HG03565 (cell line): ENCODE data around the gene FRG2C.
"Not testable (repeated sequence)": the region's sequence is repeated elsewhere in the genome, so short reads cannot be mapped to it uniquely, and the experiment has no call there.

Experiments
- ATAC-seq: cut with Tn5 transposase; IDR thresholded peaks from one replicate; pipeline ENCODE4 v1.9.1; 2021; ENCODE audit warnings: mild to moderate bottlenecking, moderate library complexity; ENCODE audit not compliant: unreplicated experiment

Gene FRG2C

DNA sequence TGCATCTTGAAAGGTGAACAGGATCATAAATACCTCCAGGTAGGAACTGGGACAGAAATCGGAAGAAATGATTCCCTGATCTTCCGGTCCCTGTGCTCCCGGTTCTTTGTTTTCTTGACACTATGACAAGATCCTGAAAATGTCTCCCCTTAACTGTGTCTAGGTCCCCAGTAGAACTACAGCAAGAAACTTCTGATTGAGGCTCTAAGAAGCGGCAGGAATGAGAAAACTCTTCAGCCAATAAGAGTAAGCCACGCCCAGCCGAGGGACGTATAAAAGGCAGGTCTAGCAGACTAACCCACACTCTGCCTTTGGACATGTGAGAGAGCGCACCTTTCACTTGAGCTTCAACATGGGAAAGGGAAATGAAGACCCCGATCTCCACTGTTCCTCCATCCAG, at the start of gene FRG2C:
TSS of gene FRG2C (plus strand) at position 301 of the 400 bp plus-strand sequence. CDS start at position 353, 52 bp downstream.
- not testable (repeated sequence) for ATAC-seq

DNA sequence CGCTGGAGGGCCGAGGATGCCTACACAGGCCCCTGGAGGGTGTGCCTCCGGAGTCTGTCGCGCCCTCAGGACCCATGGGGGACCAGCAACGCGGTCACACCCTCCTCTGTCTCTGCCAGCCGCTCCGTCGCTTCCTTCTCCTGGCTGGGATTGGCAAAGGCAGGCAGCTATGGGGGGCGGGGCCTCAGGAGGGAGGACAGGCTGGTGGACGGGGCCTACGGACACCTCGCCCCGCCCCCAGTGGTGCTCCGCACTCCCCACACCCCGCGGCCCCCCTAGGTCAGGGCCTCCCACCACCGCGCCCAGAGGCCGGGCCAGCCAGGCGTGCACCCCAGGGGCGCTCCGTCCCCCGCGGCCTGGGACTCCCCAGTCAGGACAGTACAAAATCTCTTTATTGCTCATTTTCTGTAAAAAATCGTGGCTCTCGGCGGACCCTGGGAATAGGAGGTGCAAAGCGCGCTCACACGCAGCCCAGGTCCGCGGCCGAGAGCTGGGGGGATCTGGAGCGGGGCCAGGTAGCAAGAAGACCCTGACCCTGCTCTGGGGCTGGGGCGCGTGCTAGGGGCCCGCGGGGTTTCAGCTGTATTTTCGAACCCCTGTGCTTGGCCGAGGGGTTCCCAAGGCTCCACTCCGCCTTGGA, 45.3 kb upstream of the FRG2C start:
- ATAC-seq = not testable (repeated sequence)

DNA sequence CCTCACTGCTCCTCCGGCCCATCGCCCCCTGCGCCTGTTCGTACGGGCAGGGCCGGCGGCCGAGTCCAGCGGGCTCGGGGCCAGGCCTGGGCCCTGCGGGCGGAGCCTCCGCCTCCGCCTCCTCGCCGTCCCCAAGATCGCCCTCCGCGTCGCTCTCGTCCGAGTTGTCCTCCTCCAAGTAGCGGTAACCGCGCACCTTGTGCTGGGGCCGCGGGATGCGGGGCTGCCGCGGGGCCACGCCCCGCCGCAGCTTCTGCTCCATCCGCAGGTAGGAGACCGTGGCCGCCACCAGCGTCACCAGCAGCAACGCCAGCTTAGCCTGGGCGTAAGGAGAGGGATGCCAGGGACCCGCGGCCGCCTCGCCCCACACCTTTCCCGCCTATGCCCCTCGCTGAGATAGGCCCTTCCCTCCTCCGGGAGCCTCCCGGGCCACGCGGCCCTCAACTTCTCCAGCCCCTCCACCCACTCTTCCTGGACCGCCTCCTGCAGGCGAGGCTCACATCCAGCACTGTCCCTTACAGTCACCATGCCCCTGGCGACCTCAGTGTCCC, 44.6 kb upstream of the FRG2C start:
- not testable (repeated sequence) for ATAC-seq

DNA sequence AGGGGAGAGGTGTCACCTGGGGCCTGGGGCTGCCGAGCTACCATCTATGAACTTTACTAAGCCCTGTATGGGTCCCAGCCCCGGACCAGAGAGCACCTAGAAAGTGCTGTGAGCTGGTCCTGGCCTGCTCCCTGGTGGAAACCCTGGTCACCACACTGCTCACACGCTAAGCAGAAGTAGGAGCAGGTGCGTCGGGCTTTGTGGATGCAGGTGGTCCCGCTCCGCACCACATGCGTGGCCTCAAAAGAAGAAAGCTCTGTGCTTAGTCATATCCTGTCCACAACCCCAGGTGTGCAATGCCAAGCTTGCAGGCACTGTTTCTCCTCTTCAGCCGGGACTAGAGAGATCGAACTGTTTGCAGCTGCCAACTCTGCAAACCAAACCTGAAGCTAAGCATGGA, 42.4 kb upstream of the FRG2C start:
- not testable (repeated sequence) for ATAC-seq

DNA sequence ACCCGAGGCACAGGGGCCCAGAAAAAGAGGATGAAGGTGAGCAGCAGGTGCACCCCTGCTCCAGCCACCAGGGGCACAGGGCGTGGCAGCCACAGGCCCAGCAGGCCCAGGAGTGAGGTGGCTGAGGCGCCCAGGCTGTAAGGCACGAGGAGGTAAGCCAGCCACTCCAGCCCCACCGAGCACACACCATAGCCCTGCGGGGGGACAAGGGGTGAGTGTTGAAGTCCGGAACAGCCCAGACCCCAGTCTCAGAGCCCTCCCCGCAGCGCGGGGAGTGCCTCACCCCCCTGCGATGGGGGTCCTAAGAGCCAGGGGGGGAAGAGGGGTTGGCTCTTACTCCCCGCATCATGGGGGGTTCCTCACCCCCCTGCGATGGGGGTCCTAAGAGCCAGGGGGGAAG, 40.5 kb upstream of the FRG2C start:
- ATAC-seq = not testable (repeated sequence)

DNA sequence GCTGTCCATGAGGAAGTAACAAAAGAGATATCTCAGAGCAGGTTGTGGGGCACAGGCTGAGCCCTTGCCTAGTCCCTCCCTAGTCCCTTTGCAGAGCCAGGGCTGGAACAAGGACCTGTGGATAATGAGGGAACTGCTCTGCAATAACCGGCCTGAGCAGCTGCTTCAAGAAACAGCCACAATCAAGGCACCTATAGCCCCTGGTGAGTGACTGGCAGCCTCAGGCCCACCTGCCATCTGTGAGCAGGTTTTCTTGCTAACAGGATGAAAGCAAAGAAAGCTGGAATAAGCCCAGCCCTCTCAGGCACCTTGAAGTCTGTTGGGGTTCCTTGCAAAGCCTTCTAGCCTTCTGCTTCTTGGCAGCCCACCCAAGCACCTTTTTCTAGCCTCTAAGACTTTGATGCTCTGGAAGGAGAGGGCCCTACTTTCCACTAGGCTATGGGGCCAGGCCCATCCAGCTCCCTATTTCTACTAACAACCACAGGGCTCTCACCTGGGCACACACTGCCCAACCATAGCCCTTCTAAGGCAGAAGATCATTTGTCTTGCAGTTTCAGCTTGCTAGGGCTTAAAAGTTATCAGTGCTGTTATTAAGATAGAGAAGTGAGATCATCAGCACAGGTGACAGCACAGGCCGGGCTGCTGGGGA, 33.1 kb upstream of the FRG2C start:
- not testable (repeated sequence) for ATAC-seq

DNA sequence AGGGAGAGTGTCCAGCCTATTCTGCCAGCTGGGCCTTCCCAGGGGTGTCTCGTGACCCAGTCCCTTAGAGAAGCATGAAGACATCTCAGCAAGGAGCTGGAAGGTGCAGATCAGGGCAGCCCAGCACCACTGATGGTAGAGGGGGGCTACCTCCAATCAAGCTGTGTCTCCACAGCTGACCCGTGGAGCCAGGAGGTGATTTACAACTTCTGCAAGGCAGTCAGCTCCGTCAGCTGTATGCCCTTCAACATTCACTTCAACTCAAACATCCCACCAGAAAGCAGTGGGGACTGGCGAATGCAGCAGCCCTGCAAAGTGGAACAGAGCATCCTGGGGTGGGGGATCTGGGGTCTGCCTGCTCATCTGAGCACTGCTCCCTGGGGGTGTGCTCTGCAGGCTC, 32.6 kb upstream of the FRG2C start:
- no peak for ATAC-seq

DNA sequence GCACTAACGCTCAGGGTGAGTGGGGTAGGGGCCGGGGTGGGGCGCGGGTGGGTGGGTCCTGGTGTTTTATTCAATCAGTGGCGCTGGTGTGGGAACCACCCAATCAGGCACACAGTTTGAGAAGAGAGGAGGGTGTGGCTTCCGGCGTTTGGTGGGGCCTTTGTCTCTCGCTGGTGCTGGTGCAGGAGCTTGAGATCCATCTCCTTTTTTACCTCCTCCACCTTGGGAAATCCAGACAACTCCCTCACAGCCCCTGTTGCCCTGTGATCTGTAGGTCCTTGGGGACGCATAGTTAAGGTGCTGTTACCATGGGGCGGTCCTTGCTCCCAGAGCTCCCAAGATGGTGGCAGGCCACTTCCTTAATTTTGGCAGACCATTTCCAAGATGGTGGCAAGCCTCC, 25.2 kb upstream of the FRG2C start:
- not testable (repeated sequence) for ATAC-seq

DNA sequence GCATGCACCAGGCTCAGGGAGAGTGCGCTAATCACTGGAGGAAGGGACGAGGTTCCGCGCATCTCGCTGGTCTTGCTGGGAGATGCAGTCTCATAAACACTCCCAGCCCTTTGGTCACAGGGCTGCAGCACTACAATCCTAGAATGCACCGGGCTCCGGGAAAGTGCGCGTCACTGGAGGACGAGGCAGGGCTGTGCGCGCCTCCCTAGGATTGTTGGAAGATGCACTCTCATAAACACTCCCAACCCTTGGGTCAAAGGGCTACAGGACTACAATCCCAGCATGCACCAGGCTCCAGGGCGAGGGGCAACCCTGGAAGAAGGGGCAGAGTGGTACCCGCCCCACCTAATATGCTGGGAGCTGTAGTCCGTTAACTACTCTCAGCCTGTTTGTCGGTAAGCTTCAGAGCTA, 23.0 kb upstream of the FRG2C start:
- not testable (repeated sequence) for ATAC-seq

DNA sequence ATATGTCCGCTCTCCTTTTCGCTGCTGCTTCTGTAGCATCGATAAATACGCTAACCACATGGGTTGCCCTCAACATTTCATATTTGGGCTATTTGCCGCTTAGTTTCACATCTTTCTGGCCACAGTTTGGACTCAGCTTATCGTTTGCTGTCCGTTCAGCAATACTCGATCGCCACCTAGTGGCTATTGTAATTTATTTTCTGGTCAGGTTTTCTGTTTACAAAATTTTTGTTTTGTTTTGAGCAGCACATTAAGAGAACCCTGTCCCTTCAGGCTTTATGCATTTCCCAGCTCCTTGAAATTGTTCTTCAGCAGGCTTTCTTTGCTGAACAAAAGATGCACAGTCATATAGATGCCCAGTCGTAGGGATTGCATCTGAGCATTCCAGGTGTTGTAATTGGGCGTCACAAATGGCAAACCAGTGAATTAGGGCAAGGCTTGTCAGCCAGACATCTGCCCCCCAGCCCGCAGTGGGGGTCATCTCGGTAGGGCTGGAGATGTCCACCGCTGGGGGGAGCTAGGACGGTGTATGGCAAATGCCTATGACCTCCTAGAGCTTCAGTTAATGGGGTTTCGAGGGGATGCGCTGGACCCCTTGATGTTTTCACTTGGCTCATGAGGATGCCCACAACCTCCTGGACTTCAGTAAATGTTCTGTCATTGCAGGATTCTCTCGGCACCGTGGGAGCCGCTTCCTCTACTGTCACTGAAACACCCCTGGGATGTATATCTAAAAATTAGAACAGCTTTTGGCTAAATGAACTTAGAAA, 20.9 kb upstream of the FRG2C start:
- ATAC-seq = not testable (repeated sequence)

DNA sequence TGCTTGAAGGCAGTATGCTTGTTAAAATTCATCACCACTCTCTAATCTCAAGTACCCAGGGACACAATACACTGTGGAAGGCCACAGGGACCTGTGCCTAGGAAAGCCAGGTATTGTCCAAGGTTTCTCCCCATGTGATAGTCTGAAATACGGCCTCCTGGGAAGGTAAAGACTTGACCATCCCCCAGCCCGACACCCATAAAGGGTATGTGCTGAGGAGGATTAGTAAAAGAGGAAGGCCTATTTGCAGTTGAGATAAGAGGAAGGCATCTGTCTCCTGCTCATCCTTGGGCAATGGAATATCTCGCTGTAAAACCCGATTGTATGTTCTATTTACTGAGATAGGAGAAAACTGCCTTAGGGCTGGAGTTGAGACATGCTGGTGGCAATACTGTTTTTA, 18.6 kb upstream of the FRG2C start:
- not testable (repeated sequence) for ATAC-seq

DNA sequence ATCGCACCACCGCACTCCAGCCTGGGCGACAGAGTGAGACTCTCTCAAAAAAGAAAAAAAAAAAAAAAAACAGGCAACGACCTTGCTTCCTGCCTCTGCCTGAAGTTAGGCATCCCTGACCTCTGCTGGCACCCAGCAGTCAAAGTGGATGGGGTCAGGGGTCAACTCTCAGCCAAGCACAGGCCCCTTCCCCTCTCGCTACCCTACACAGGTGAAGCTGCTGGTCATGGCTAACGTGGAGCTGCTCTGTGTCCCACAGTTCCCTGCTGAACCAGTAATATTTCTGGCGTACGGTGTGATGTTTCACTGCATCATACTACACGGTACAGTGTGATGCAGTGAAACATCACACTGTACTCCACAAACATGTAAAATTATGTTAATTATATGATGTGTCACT, 13.9 kb upstream of the FRG2C start:
- no peak for ATAC-seq

DNA sequence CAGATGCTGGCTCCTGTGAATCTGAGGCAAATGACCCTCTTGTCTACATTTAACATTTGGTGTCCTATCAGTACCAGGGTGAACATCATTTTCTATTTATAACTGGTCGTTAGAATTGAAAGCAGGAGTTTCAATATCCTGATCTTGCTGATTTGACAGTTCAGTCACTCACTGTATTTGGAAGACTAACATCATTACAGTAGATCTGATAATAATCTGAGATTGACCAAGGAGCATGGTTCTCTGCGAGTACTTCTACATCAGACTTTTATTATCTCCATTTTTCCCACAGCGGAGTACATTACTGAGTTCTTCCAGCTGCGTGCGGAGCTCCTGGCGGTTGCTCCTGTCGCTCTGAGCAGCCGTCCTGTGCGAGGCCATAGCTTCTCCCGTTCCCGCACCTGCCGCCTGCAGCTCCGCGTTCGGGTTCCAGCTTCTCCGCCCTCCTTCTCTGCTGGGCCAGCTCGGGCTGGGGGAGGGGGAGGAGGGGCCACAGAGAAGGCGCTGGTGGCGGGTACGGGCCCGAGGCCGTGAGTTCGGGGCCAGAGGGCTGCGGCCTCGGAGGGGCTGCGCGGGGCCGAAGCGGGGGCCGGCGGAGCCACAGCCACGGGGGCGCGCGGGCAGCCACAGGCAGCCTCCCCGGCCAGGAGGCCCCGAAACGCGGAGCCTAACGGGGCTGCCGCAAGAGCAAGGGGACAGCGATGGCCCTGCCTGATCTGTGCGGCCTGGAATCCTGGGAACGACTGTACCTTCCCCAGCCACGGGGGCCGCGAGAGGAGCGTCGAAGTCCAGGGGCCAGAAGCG, 8.8 kb upstream of the FRG2C start:
- ATAC-seq = not testable (repeated sequence)

DNA sequence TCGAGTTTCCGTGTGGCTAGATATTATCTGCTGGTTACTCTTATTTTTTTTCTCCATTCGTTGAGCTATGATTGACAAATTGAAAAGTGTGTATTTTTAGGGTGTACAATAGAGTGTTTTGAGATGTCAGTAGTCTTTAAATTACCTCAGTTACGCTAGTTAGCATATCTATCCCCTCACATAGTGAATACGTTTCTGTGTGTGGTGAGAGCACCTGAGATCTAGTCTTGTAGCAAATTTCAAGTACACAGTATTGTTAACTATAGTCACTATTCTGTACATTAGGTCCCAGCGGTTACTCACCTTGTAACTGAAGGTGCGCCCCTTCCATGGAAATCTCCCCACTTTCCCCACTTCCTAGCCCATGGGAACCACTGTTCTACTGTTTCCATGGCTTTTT, 8.2 kb upstream of the FRG2C start:
- ATAC-seq = not testable (repeated sequence)

DNA sequence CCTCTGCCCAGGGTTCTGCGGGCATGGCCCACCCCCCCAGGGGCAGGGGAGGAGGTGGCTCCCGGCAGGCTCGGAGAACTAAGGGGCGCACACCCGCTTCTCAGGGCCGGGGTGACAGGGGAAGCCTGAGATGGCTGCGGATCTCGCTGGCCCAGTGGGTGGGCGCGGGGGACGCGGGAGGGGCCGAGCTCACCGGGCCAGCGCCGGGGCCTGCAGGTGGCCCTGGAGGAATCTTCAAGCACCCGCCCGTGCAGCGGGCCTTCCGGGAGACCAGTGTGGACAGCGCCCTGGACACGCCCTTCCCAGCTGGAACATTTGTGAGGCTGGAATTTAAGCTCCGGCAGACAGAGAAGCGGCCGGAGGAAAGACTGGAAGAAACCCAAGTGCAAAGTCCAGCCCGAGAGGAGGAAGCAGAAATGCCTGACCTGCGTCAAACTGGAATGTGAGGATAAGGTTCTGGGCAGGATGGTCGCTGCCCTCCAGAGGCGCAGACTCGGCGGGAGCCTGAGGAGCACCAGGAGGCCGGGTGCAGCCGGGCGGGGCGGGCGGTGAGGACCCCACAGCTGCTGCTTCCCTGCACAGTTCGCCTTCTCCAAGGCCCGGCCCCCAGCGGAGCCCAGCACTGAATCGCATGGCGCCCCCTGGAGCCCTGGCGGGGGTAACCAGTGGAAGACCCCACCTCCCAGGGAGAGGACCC, 5.6 kb upstream of the FRG2C start:
- ATAC-seq = not testable (repeated sequence)

DNA sequence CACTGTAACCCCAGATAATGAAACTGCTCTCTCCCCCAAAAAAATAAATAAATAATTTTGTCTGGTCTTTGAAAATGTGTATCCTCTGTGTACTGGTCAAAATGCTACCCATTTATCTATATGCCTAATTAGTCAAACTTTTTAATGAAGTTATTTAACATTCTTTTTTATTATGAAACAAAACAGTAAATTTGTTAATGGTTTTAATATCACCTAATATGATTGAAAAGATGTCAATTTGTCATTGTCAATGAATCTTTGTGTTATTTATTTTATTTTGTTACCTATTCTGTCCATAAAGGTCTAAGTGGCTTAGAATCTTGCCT, 5.1 kb upstream of the FRG2C start:
- not testable (repeated sequence) for ATAC-seq

DNA sequence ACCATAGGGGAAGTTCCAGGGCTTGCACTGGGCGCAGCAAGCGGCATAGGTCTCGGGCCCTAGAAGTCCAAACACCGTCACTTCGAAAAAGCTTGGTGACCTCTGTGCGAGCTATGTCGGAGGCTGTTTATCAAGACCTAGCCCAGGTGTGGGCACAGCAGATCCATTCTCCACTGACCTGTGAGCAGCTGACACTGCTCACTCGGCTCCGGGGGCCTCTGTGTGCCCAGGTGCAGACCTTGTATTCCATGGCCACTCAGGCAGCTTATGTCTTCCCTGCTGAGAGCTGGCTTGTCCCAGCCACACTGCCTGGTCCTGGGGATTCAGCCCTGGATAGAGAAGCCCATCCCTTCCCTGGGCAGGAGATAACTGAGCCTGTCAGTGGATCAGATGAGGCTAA, 1.5 kb downstream of the FRG2C start:
- not testable (repeated sequence) for ATAC-seq

DNA sequence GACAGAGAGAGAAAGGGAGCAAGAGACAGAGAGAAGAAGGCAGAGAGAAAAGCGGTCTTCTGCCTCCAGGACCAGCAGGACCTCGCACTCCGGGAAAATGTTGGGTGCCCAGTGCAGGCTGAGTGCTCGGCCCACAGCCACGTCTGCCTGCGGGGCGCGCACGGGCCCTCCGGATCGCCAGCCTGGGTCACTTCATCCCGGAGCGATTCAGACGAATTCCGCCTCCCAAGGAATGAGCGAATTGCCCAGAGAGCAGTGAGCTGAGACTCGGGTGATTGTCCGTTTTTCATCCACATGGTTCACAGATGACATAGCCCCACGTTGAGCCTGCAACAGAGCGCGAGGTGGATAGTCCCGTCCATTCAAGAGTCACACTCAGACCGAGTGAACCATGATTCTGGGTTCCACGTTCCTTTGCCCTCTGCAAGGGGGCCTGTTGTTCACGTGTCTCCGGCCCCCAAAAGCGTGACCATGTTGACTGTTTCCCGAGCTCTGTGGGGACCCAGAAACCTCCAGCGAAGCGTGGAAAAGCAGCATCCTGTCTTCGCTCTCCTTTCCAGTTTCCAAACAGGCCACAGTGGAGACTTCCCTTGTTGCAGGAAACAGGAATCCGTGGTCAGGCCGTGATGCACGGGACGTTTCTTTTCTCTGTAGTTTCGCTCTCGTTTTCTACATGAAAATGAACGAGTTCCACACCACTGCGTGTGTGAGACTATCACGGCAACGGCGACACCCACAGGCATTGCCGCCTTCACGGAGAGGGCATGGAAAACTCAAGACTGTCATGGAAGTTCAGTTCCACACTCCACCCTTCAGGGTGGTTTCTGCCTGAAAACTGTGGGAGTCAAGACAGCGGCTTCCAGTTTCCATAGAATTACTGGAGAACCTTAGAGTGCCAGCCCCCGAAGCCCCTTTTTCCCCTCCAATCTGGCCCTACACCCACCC, 3.9 kb downstream of the FRG2C start:
- ATAC-seq = not testable (repeated sequence)

DNA sequence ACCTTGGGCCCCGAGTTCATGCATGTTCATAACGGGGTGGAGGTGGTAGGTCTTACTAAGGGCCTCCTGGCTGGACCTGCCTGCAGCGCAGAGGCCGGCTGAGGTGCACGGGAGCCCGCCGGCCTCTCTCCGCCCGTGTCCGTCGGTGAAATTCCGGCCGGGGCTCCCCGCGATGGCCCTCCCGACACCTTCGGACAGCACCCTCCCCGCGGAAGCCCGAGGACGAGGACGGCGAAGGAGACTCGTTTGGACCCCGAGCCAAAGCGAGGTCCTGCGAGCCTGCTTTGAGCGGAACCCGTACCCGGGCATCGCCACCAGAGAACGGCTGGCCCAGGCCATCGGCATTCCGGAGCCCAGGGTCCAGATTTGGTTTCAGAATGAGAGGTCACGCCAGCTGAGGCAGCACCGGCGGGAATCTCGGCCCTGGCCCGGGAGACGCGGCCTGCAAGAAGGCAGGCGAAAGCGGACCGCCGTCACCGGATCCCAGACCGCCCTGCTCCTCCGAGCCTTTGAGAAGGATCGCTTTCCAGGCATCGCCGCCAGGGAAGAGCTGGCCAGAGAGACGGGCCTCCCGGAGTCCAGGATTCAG, 4.7 kb downstream of the FRG2C start:
- ATAC-seq = not testable (repeated sequence)
